GM19467 (cell line): Measurements from ENCODE around the gene MED13L.
"Not testable (repeated sequence)": the region's sequence is repeated elsewhere in the genome, so short reads cannot be mapped to it uniquely, and the experiment has no call there.

Source experiments
- ATAC-seq: cut with Tn5 transposase; IDR thresholded peaks from one replicate; pipeline ENCODE4 v1.9.1; 2021; ENCODE audit warnings: mild to moderate bottlenecking, moderate library complexity; ENCODE audit not compliant: unreplicated experiment

Gene MED13L

DNA sequence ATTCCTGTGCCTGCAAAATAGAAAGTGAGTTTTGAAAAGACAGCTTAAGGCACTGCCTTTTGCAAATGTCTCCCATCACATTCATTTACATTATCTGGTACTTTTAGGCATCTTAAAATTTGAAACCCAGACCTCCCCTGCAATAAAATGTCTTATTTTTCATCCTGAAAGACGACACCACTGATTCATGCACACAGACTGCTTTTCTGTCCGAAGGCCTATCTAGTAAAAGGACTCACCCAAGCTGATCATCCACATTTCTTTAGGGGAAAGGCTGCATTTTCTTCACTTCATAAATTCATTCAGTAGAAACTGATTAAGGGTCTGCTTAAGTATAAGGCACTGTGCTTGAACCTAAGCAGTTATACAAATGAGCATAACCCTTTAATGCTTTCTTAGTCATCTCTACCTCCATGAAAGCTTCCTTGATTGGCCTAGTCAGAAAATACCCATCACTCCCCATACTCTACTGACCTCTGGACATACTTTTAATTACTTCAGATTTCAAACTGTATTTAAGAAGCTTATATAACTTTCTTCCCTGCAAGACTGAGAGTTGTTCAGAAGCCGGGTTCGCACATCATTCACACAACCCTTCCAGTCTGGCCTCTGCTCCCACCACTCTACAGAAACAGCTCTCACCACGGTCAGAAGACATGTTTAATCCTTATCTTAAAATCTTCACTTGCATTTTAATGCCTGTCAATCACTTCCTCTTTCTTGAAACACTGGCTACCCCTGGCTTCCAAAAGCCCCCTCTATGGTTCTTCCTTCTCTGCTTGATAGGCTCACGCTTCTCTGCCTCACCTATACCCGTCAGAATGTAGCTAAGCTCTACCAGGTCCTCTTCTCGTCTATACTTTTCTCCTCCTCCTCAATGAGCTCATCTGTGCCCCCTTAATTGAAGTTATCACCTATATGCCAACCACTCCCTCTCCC lies 288.6 kb downstream of the MED13L start:
- no peak for ATAC-seq

DNA sequence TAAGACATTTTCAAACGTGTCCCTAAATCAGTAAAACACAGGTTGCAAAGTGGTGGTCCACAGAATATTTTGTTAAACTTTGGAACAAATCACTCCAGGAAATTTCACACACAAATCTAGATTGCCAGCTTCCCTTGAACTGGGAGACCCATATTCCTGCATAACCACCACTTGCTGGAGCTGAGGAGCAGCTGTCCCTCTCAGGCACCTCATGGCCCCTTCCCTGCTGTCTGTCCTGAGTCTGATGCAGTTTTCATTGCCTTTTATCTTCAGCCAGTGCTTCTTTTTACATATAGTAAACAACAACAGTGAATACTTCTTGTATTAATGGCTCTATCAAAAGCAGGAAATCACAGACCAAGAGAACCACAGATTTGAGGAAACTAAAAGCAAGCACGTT lies 289.3 kb downstream of the MED13L start:
- no peak for ATAC-seq

DNA sequence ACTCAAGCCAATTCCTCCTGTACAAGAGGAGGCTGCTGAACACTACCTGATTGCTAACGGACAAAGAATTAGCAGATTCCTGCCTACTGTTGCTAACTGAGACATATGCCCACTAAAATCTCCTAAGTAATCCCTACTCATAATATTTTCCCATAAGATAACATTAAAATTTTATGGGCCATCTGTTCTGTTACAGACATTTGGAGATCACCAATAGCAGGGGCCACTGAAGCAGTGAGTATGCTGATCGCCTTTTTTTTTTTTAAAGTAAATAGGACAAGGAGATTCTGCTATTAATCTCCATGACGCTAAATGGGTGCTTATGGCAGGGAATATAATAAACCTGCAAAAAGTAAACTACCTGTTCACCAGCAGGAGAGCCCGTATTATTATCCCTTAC lies 292.9 kb downstream of the MED13L start:
- ATAC-seq, result no peak

DNA sequence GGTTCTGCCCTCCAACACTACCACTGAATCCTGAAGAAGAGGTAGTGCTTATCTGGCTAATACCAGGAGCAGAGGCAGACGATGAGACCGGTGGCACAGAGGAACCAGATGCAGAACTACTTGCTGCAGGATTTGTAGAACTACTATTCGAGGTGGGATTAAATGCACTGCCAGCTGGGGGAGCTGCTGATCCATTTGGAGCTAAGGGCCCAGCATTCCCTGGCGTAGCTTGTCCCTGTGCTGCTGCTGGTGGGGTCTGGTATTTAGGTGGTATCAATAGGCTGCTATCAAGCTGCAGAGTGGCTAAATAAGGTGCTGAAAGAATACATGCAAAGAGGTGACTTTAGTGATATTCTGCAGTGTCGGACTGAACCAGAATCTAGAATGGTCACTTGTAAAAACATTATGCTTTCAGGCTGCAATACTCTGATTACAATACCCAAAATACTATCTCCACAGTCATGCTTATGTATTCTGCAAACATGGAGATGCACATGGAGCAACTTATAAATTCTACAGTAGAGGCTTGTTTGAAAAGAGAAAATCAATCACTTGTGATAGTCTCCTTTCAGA lies 294.2 kb downstream of the MED13L start:
- ATAC-seq, result no peak

DNA sequence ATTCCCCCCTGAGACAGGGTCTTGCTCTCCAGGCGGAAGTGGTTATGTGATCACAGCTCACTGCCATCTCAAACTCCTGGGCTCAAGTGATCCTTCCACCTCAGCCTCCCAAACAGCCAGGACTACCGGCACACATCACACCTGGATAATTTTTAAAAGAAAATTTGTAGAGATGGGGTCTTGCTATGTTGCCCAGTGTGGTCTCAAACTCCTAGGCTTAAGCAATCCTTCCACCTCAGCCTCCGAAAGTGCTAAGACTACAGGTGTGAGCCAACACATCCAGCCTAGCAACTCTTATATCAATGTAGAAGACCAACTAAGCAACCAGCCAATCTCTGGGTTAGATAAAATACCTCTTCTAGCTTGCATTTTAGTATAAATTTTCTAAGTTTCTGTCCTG lies 297.2 kb downstream of the MED13L start:
- ATAC-seq, result no peak

DNA sequence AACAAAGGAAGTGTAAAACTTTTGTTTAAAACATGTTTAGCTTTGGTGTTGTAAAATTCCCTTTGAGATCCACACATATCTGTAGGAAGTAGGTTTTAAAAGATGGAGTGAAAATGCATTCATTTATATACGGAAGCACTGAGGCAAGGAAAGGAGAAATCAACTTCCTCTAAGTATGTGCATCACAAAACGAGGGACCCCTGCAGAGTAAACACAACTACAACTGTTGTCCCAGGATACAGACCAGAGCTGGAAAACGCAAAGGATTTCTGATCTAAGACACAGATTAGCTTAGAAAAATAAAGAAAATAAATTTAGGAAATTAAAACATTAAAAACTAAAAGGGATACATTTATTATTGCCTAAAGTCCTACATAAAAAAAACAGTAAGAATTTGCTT lies 297.6 kb downstream of the MED13L start:
- ATAC-seq, result no peak

DNA sequence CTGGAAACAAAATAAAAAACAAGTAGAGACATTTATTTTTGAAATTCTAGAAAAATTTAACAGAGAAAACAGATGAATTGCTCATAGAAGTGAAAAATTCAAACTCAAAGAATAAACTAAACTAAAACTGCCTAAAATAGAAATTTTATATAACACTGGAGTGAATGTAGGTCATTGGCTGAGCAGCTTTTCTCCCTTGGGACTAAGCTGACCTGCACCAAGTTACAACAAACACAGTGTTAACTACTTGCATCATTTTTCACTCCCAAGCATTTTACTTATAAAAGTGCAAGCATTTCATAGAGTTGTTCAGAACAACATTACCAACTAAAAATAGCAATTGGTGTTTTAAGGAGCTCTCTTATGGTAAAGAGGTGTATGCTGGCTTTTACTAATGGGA lies 298.1 kb downstream of the MED13L start:
- ATAC-seq, result no peak

DNA sequence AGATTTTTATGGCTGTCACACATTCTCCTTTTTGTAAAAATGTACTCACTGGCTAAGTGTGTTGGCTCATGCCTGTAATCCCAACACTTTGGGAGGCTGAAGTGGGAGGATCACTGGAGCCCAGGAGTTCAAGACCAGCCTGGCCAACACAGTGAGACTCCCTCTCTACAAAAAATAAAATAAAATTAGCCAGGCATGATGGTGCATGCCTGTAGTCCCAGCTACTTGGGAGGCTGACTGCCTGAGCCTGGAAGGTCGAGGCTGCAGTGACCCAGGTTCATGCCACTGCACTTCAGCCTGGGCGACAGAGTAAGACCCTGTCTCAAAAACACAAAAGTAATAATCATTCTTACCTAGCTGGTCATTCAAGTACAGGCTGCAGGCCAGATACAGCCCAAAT lies 300.7 kb downstream of the MED13L start:
- not testable (repeated sequence) for ATAC-seq

DNA sequence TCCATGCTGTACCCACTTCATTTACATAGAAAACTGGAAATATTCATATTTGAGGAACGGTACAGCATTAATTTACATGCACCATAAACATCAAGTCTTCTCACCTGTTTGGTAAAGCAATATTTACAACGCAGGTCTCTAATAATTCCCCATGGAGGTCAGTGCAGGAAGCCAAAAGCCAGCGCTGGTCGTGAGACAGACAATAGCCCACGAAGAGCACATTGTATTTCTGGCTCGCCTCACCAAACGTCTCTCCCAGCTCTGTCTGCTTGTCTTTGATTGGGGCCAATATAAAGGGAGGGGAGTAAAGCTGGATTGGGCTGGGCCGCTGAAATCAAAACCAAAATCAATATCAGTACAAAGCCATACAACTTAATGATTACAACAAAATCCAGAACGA lies 302.1 kb downstream of the MED13L start:
- ATAC-seq, result no peak

DNA sequence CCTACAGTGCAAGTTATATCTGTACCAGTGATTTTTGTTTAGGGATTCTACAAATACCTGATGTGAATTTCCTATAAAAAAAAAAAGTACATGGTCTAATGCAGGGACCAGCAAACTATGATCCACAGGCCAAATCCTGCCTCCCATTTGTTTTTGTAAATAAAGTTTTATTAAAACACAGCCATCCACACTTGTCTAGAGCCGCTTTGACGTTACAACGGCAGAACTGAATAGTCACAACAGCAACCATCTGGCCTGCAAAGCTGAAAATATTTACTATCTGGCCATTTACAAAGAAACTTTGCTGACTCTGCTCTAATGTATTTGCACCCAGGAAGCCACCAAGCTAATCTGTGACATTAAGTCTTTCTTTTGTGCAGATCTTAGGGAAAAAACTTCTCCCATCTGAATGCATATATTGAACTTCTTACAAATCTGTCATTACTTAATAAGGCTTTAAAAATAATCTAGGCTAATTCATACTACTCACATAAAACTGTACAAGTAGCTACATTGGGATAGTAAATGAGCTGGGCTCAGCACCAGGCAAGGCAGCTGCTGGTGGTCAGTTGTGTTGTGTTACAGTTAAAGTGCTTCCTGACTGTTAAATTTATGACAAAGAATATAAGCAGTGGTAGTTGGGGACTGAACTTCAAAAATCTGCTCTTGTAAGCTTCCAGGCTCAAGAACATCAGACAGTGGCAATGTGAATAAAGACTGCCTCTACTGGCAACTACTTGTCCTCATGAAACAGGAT lies 303.3 kb downstream of the MED13L start:
- no peak for ATAC-seq

DNA sequence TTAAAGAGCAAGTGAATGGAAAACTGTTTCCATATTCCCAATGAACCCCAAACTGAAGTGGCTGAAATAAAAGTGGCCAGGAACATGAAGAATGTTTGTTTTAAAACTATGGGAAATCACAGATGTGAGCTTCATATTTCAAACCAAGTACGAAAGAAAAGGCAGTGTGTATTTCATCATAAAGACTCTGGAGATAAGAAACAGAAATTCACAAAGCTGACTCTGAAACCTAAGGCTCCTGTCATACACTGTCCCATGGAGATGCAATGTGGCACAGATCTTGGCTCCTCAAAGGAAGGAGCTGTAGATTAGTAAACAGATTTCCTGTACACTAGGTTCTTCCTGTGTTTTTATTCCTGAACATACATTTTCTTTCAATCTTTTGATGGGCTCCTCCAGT lies 304.4 kb downstream of the MED13L start:
- ATAC-seq, result no peak

DNA sequence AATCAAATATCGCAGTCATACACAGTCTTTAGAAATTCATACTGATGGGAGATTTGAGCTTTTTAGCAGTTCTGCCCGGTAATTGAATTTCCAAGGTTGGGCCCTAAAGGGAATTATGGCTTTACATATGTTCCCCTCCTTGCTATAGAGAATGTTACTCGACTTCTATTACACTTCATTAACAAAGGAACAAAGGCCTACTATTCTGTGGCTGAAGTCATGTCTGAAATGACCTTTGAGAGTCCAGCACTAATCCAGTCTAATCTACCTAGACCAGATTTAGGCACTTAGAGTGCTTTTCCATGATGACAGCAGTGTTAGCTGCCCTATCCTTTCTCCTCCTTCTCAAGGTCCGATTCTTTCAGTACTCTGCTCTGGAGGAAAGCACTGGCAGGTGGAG lies 305.3 kb downstream of the MED13L start:
- no peak for ATAC-seq

DNA sequence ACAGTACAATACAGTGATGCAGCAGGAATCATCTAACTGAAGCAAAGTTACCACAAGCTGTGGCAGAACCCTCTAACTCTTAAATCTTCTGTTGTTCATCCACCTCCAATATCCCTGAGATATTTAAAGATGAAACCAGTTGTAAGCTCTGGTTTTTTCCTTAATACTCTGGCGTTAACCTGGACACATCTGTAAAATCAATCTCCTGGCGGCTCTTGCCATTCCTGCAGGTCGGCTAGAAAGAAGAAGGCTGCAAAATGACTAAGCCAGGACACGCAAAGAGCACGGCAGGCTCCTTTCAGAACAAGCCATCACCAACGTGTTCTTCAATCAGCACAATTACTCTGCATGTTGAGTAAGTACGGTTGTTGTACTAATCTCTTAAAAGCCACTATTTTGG lies 309.3 kb downstream of the MED13L start:
- no peak for ATAC-seq

DNA sequence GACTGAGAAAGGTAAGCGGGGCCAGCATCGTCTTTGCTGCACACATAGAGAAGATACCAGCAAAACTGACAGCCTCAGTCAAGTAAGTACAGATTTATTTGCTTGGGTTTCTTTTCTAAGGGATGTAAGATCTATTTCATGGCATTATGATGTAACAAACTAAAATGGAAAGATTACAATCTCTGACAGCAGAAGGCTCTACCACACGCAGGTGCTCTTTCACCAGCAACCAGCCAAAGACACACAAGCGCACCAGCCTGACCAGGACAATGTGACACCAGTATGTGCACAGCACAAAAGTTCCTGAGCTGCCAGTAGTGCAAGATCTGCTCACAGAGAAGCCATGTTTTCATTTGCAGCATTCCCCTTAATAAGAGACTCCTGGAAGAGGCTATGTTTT lies 311.1 kb downstream of the MED13L start:
- ATAC-seq, result no peak

DNA sequence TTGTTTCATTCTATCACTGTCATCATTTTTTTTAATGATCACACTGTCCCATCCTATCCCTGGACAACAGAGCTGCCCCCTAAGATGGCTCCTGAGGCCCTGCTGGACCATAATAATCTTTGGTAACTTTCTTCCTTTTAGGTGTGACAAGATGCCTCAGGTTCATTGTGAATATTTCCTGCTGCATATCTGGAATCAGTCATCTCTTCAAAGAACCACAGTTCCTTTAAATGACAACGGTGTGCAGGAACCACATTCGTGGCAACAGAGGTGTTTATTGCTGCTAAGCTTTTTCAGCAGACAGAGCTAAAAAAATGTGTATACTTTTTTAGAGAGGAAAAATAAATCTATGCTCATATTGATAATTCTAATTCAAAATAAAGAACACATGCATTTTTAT lies 312.9 kb downstream of the MED13L start:
- no peak for ATAC-seq

DNA sequence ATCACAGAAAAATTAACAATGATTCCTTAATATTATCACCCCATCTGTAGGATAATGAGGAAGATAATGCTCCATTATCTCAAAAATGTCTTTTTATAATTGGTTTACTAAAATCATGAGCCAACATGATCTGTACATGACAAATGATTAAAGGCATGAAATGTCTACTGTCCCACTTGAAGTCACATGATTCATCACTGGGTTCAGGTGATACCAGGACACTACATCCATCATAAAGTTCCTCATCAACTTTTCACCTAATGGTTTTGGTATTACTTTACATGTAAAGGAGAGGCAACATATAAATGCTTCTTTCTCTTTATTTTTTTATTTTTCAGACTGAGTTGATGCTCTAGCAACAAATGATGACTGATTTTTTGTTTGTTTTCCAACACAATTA lies 313.3 kb downstream of the MED13L start:
- ATAC-seq, result no peak

DNA sequence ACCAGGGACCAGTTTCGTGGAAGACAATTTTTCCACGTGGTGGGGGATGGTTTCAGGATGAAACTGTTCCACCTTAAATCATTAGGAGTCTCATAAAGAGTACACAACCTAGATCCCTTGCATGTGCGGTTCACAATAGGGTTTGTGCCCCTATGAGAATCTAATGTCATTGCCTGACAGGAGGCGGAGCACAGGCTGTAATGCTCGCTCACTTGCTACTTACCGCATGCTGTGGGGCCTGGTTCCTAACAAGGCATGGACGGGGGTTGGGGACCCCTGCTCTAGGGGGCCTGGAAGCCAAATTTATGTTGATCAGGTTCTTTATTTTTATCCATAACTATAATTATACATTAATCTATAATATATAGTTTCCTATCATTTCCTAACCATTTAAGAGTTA lies 315.3 kb downstream of the MED13L start:
- no peak for ATAC-seq

DNA sequence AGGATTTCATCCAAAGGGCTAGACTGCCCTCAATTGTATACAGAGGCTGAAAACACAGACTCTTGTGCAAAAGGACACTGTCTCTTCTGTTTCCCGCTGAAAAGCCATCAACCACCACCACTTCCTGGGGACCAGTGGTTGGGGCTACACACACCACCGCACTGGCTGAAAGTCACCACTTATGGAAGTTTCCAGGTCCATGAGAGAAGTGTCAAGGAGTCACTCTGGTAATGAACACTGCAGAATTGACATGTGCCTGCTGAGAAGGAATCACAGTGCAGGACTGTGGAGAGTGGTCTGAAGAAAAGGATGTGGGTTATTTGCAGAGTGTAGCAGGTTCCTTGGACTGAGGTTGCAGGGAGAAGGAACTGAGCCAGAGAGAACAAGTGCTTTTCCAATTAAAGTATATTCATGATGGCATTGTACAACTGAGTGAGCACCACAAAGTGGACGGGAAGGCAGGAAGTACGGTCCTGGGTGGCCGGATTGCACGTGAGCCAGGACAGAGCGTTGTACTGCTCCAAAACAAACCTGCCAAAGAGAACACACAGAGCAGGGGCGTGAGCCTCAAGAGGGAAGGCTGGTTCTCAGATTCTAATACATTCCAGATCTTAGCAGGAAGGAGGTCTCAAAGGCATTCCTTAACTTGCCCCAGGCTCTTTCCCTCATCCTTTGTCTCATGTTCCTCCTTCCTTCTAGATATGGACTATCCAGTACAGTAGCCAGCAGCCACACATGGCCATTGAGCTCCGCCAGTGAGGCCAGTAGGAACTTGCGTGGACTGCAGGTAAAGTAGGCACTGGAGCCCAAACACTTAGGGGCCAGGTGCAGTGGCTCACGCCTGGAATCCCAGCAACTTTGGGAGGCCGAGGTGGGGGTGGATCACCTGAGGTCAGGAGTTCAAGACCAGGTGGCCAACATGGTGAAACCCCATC lies 316.4 kb downstream of the MED13L start:
- ATAC-seq, result no peak

DNA sequence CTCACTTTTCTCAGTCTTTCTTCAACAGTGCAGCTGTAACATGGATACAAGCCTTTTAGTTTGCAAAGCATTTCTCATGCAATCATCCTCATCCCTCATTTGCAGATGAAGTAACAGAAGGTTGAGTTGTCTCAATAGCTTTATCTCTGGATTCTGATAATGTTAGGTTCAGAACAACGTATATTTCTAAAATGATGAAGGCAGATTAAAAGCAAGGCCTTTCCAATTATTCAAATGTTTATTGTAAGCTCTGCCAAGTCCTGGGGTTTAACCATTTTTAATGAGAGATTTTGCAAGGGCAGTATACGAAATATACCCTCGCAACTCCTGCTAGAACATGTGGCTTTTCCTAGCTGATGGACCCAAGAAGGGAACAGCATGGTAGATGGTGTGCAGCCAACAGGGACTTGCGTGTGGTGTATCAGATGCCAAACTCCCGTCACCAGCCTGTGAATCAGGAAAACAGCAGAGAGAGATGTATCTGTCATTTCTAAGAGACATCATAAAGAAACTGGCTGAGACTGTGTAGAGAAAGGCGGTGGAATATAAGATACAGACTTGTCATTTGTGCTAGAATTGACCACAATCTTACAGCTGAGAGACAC lies 319.7 kb downstream of the MED13L start:
- ATAC-seq, result no peak

DNA sequence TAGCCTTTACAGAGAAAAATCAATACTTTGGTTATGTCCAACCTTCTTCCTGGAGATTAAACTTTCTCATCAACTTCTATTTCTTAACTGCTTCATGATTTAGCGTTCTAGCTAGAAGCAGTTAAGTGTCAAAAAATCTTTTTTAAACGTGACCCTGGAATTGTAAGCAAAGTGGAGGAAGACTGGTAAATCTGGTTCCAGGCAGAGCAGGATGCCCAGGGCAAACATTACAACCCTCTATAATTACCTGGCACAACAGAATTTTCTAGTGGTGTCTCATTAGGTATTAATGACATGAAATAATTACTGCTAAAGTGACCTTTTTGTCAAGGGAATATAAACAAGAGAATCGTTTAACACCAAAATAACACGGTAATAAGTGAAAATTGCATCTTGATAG lies 320.8 kb downstream of the MED13L start:
- no peak for ATAC-seq
